ENCODE results near the gene JARID2.

The JARID2 gene

DNA sequence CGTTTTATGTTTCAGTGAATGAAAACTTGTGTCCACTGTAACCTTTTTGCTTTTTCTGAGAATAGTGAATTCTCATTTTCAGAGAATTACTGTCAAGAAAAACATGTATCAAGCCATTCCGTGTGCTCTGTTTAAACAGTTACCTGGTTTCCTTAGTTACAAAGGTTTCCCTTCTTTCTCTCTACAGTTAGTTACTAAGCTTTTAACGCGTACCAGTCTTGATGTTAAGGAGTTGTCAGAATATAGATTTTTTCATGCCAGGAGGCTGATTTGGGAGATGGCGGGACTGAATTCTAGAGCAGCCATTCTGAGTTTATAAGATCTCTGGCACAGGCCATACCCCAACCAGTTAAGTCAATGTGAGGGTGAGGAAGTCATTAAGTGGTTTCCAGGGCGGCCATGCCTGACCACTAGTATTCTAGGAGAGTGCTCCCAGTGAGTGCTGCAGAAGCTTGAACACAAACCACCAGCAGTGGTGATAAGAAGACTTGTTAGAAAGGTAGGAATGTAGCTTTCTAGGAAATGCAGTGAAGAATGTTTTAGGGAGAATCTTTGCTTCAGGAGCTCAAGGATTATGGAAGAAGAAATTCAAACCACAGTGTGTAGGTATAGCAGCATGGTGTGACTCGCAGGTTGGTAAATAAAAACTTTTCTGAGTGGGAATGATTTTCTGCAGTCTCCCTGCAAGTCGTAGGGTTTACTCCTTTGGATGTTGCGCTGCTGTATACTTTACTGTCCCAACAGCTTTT, 112.9 kb downstream of the JARID2 start:
- DNase-seq (ENCODE audit: low read depth), result no peak

DNA sequence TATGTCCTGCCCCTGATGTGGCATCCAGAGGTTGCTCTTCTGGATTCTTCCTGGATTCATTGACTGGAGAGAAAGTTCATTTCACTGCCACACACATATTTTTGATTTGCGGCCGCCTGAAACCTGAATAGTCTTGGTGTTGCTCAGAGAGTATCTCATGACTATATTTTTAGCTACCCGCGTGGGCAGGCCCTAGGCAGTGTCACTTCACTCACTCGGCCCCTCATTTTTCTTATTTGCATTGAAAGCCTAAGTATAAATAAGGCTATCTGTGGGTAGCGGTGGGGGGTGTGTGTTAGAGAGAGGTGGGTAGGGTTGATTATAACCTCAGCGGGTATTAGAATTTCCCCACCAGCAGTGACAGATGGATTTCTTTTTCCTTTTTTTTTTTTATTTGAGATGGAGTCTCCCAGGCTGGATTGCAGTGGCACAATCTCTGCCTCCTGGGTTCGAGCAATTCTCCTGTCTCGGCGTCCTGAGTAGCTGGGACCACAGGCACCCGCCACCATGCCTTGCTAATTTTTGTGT, 113.5 kb downstream of the JARID2 start:
- DNase-seq (ENCODE audit: low read depth), result no peak

DNA sequence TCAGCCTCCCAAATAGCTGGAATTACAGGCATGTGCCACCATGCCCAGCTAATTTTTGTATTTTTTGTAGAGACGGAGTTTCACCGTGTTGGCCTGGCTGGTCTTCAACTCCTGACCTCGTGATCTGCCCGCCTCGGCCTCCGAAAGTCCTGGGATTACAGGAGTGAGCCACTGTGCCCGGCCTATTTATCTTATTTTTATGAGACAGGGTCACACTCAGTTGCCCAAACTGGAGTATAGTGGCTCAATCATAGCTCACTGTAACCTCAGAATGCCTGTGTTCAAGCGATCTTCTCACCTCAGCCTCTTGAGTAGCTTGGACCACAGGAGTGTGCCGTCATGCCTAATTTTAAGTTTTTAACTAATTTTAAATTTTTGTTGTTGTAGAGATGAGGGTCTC, 114.4 kb downstream of the JARID2 start:
- no peak for DNase-seq (ENCODE audit: low read depth)

GRCh38 chr6:15361197-15361596, 115.3 kb downstream of the JARID2 start:
- no peak for DNase-seq (ENCODE audit: low read depth)

DNA sequence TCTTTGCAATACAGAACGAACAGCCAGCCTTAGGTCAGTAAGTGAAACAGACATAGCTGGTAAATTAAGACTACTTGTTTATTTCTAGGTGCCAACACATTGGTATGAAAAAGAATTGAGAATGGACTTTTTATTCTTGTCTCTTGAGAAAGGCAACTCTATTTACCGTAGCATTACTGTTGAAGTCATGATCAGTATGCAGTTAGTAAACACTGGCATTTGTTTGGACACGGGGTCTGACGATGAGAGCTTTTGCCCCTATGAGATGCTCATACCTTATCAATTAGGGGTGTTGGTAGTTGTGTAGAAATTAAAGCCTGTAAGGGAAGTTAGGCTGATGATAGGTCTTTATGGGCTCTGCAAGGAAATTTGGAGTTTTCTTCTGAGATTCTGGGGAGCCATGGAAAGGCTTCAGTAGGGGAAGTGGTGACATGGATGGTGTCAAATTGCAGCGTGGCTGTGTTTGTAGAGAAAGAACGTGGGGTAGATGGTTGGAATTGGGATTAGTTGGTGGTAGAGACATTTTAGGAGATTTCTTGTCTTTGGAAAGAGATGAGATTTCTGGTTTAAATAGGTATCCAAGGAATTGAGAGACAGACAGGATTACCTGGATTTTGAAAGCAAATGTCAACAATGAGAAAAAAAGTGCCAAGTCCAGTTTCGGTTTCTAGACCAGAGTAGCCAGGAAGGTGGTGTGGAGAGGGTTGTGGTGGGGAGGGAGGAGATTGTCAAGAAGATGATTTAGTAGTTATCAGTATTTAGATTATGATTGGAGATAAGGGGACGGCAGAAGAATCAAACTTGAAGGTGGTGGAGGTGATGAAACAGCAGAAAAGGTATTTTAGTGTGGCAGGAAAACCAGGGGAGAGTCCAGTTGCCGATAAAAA, 116.6 kb downstream of the JARID2 start:
- no peak for DNase-seq (ENCODE audit: low read depth)

DNA sequence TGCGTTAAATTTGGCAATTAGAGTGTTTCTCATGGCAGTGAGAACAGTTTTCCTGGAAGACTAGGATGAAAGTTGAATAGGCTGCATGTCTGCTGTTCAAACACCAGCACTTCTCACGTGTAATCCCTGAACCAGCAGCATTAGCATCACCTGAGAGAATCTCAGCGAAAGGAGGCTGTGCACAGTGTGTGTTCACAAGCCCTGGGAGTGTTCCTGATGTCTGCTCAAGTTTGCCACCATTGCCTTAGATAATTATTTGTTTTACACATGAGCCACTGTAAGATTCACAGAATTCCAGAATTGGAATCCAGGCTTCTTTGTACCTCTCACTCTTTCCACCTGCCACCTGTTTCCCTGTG, 117.3 kb downstream of the JARID2 start:
- no peak for DNase-seq (ENCODE audit: low read depth)

DNA sequence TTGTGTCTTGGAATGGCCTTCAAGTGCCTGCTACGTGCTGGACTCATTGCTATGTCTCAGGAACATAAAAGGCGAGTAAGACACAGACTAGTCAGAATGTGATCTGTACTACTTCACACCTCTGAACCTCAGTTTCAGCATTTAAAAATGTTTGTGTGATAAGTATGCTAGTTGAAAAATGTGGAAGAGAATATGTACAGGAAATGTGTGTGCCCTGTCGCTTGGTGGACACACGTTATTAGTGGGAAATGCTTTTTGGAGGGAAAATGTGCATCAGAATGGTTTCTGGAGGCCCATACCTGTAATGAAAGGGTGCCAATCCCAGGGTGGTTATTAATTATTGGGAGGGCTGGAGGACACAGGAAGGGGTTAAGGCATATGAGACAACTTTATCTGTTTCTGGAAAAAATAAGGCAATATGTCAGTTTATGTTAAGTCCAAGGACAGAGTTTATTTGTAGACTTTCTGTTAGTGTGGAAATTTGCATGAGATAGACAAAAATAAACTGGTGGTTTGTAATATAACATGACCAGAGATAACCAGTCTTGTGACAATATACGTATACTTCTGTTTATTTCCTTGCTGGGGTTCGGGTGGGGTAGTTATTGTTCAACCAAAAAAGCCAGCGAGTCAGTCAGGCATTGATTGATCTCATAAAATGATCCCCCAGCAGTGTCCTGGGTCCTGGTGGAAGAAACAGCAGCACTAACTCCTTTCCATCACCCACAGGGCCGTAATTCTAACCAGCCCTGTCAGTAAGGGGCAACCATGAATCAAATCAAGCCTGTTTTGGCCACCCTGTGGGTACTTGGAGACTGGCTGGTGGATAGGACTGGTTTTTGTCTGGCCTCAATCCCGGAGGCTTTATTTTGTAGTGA, 117.9 kb downstream of the JARID2 start:
- no peak for DNase-seq (ENCODE audit: low read depth)

DNA sequence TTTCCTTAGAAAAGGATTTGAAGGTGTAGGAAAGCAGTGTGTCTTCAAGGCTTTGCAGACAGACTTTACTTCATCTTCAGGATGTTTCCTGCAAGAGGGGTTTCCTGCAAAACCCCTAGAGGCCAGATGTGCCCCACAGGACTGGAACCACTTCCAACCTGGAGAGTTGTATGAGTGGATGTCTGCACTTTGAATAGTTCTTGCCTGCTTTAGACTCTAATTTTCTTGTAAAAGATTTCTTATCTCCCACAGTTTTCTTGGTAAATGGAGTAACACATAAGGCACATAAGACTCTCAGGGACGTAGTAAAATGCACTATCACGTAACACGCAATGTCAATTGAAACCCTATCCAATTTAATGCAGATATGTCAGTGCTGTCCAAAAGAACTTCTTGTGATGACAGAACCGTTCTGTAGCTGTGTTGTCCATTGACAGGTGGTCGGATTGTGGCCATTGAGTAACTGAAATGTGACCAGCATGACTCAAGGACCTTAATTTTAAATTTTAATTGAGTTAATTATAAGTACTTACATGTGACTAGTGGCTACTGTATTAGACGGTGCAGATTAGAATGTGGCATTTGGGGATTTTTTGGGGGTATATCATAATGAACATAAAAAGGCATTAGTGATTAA, 118.7 kb downstream of the JARID2 start:
- DNase-seq (ENCODE audit: low read depth), result no peak

- peak; percentile 88 for DNase-seq (ENCODE audit: low read depth)
Measured at GRCh38 chr6:15365273-15365687, 119.4 kb downstream of the JARID2 start.

- no peak for DNase-seq (ENCODE audit: low read depth)
Measured at GRCh38 chr6:15366003-15366535, 120.2 kb downstream of the JARID2 start.

DNA sequence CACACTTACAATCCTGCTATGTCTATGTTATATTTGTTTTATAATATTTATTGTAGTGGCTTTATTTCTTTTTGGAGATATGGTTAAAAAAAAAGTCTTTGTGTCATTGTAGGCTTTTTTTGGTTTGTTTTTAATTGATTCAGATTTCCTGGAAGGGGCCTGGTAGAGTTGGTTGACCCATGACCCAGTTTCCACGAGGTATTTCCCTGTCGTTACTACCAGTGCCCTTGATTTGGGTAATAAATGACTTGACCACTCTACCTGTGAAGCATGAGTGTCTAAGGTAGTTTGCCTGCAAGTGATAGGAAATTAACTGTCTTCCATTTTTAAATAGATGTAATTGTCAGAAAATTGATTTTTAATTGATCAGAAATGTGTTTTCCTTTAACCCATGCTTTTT, 121.0 kb downstream of the JARID2 start:
- DNase-seq (ENCODE audit: low read depth), result no peak

DNA sequence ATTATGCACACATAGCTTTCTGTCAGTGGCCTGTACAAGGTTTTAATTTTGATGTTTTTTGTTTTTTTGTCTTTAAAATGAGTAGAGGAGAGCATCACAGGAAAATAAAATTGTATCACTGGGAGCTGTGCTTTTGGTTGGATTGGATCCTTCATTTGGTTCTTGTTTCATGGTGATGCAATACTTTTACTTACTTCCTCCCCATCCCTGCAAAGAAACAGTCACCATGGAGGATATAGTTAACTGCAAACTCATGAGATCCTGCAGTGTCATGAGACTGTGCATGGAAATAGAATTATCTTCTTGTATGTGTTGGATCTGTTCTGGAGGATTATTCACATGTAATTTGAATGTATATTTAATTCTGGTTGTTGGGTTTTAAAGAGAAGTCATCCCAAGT, 122.3 kb downstream of the JARID2 start:
- DNase-seq (ENCODE audit: low read depth), result no peak

GRCh38 chr6:15368873-15369272, 123.0 kb downstream of the JARID2 start:
- DNase-seq (ENCODE audit: low read depth), result no peak

DNA sequence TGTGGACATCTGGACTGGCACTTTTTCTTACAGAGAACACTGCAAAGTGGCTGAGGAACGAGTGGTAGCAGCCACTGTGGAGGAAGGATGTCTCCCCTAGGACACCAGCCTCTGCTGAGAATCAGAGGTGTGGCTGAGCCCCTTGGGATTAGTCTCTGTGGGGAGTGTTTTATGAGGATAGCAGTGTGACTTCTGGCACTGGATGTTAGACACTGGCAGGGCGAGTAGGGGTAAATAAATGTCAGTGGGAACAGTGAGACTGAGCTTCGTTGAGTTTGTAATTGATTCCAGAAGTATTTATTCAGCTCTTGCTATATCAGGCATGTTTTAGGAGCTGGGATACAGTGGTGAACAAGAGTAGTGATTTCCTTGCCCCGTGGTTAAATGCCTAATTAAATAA, 124.0 kb downstream of the JARID2 start:
- DNase-seq (ENCODE audit: low read depth), result no peak

GRCh38 chr6:15370733-15371671, 125.1 kb downstream of the JARID2 start:
- no peak for DNase-seq (ENCODE audit: low read depth)

- DNase-seq (ENCODE audit: low read depth), result no peak
Measured at GRCh38 chr6:15372932-15373331, 127.1 kb downstream of the JARID2 start.

DNA sequence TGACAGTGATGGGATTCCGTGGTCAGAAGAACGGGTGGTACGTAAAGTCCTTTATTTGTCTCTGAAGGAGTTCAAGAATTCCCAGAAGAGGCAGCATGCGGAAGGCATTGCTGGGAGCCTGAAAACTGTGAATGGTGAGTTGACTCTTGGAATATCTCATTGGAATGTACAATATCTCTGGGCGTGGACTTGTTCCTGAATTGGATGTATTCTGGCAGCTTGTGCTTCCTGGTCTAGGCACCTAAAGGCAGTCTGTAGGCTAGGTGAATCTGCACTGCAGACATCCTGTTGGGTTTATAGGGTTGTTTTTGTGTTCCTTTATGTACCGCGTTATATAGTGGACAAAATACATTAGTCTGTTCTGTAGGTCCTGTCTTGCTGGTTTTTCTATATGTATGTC, 128.2 kb downstream of the JARID2 start:
- no peak for DNase-seq (ENCODE audit: low read depth)

DNA sequence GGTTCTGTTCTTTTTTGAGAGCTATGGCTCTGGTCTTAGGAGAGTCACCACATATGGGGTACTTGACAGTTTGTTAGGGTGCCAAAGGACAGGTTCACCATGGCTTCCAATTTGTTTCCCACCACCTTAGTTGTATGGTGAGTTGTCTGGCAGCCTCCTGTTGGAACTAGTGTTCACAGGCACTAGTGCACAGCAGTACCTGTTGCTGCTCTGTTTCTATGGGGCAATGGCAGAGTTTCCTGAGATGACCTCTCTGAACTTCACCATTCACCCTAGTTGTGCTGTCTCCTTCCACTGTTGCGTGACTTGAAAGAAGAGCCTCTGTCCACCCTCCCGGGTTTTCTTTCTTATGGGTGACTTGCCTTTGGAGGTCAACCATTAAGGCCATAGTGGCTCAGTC, 129.1 kb downstream of the JARID2 start:
- DNase-seq (ENCODE audit: low read depth), result no peak

- no peak for DNase-seq (ENCODE audit: low read depth)
Measured at GRCh38 chr6:15375638-15376290, 129.9 kb downstream of the JARID2 start.
